HL-60/S4 treated with phorbol 12-myristate 13-acetate at 8.2 ng/mL for 4 days and 3 days (cell line): Measurements from ENCODE around the gene CDK18.

ENCODE experiments used
- in situ Hi-C: fragments of 300-500 bp; cut with MboI; formaldehyde crosslinking; loops from 2 replicates; pipeline ENCODE4 v1.15.0; 2022; ENCODE audit warnings: low sequenced_read_pairs

Gene CDK18

DNA sequence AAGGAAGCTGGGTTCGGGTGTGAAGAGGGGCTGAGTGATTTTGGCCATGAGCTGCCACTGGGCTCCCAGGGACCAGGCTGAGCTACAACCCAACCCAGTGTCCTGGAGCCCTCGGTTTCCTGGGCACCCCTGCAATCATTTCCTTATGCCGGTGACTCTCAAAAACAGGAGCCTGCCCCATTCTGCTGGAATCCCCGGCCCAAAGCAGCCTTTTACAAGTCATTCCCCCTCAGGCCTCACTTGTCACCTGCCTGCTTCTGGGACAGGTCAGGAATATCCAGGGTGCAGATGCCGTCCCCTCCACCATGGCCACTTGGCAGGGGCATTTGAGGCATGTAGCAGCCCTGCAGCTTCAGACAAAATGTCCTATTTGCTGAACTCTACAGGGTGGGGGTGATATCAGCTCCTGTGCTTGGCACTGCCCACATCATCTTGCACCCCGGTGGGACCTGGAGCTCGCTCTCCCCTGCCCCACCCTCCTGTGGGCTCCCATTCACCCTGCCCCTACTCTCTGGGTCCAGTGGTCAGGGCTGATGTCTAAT, 30.0 kb downstream of the CDK18 start:
- in situ Hi-C loops = no loop called here

DNA sequence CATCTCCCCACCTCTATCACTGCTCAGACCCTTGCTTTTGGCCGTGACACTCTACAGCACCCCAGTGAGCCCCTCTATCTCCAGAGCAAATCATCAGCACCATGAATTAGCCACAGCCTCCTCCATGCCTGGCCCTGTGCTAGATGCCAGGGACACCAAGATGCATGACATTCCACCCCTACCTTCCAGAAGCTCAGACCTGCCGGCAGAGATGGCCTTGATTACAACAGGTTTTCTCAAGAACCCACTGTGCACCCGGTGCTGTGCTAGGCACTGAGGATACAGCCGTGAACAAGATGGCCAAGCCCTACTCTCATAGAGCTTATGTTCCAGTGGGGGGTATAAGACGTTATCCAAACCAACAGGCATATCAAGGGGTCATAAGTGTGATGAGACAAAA, 30.6 kb downstream of the CDK18 start:
- in situ Hi-C loops = no loop called here

DNA sequence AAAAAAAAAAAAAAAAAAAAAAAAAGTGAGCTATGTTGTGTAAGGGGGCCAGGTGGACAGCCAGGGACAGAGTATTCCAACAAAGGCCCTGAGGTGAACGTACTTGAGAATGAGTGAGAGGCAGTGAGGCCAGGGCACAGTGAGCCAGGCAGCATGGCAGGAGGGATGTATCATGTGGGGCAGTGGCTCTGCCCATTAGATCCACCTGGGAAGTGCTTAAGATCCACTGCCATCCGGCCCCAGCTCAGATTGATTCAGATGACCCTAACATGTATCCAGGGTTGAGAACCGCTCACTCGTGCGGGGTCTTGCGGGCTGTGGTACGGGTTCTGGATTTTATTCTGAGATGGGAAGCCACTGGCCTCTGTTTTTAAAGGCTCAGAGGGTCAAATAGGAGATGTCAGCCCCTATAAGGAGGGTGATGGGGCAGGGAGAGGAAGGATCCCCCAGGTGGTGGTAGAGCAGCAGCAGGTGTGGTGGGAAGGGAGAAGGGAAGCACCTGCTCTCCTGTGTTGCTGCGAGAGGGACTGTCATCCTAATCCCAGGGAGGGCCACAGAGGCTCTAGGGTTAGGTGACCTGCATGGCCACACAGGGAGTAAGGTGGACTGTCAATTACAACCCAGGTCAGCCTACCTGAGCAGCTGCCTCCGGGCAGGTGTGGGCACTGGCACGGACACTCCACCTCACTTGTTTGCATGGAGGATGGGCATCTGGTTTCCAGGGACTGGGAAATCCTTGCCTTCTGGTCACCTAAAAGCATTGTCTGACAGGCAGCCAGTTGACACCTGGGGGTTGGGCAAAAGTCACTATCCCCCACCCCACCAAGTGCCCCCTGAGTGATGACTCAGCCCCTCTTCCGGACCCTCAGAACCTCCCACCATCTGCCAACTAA, 31.6 kb downstream of the CDK18 start:
- in situ Hi-C loops = no loop called here

DNA sequence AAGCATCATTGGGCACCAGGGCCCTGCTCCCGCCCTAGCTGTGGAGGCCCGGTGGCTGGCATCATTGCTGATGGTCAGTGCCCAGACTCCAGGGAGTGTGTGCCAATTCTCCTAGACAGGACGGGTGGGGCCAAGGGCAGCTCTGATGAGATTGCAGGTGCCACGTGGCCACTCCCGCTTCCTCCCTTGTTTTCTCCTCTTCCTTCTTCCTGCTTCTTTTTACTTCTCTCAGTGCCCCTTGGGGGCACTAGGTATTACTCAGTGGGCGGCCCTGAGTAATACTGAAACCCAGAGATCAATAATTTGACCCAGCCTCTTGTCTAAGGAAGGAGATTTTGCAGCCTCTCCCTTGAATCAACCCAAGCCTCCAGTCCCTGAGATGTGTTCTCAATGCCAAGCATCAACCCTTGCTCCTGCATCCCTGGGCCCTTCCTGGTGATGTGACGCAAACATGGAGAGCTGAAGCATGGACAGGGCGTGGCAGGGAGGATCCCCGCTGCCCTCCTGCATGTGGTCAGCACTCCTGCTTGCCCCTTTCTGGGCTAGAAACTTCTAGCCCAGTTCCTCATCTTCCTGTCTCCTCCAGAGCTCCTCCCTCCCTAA, 32.4 kb downstream of the CDK18 start:
- in situ Hi-C loops = no loop called here

DNA sequence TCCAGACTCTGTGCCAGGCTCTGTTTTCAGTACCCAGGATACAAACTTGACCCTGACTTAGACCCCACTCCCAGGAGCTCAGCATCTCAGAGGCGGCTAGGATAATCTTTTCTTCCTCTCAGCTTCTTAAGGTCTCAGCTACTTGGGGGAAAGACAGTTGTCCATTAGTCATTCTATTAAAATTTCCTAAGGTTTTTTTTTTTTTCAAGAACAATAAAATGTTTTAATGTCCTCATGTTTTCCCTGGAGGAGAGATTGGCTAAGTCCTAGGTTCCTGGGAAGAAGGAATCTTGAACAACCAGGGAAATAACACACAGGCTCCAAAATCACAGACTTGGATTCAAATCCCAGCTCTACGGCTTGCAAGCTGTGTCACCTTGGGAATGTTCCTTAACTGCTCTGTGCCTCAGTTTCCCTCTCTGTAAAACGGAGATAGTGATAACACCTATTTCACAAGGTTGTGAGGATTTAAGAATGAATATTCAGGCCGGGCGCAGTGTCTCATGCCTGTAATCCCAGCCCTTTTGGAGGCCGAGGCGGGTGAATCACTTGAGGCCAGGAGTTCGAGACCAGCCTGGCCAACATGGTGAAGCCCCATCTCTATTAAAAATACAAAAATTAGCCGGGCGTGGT, 33.0 kb downstream of the CDK18 start:
- in situ Hi-C loops = no loop called here

DNA sequence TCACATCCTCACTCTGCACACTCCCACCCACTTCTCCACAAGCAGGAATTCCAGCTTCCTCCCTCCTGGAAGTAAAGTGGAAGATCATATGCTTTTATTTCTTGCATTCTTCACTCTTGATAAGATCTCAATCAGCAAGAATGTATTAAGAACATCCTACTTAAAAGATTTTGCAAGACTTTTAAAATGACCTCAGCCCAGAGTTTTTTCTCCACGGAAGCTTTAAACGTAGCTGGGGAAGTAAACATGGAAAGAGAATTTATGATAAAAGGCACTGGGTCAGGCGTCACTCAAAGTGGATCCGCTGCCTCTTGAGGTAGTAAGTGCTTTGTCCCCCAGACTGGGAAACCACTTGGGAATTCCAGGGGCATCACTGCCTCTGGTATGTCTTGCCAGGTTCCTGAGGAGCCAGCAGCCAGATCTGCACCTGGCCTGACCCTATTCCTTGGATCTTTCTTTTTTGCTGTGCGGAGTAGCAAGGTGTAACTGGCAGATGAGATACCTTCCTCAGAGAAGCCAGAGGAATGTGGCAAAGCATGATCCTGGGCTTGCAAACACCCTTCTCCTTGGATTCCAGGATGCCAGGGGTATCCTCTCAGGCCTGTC, 33.9 kb downstream of the CDK18 start:
- in situ Hi-C loops = no loop called here

DNA sequence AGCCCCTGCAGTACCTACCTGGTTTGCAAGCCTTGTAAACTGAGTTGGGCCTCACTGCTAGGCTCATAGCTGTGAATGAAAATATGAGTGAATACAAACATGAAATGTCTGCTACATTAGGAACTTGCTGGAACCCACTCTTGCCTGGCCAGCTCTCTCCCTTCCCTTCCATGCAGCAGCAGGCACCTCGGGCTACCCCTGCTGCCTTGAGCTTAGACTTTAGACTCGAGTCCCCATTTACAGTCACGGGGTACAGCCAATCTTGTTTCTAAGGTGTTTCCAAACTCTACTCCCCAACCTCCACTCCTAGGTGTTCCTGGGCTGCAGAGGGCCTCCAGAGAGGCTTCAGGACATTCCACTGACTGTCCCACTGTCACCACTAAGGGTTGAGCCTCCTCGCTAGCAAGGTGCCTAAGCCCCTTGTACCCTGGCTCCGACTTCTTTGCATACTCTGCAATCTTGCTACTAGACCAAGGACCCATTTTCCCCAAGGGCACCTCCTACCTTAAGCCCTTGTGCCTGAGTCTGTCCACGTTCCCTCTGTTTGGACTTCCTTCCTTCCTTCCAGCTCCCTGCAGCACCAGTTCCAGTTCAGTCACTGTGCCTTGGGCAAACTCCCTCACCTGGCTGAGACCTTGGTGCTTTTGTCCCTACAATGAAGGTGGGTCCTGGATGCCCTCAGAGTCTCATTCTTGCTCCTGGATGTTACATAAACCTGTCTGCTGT, 36.9 kb downstream of the CDK18 start:
- in situ Hi-C loops = no loop called here

DNA sequence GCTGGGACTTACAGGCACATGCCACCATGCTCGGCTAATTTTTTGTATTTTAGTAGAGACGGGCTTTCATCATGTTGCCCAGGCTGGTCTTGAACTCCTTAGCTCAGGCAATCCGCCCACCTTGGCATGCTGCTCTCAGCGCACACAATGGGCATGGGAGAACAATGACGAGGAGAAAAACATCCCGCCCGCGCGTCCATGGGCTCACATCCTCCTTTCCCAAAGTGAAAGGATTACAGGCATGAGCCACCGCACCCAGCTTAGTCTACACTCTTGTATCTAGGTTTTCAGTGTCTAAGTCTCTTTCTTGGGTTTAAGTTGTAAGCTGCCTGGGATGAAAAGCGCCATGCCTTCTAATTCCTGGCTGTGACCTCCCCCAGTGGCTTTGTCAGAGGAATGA, 37.9 kb downstream of the CDK18 start:
- in situ Hi-C loops = no loop called here

DNA sequence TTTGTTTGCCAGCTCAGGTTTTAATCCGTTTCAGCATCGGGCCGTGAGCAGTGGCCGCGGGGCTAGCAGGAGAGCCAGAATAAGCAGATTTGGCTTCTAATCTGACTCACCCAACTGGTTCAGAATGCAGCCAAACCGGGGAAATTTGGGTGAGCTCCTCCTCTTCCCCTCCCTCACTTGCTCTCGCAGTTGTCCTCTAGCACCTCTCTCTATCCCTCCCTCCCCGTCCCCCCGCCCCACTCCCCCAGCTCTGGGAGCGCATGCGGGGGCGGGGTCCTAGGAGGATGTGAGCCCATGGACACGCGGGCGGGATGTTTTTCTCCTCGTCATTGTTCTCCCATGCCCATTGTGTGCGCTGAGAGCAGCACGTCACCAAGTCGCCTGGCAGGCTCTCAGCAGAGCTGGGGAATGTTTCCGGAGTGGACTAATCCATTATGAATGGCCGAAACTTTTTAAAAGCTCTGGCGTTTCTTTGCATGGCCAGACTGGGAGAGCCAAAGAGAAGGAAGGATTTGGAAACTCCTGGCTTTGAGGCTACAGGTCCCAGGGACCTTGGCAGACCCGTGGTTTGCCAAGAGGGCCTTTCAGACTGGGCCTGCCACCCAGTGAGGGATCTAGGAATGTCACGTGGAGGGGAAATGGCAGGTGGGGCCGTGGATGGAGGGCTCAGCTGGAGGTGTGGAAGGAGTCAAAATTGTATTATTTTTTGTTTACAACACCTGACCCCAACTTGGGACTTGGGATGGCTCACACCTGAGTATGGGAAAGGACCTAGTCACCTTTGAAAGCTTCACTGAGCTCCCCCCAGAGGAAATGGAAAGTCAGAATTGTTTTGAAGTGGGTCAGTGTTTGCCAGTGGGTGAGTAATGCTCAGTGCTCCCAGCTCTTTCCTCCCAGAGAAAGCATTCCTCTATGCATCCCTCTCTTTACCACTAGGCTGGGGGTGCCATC, 39.2 kb downstream of the CDK18 start:
- in situ Hi-C loops = no loop called here

DNA sequence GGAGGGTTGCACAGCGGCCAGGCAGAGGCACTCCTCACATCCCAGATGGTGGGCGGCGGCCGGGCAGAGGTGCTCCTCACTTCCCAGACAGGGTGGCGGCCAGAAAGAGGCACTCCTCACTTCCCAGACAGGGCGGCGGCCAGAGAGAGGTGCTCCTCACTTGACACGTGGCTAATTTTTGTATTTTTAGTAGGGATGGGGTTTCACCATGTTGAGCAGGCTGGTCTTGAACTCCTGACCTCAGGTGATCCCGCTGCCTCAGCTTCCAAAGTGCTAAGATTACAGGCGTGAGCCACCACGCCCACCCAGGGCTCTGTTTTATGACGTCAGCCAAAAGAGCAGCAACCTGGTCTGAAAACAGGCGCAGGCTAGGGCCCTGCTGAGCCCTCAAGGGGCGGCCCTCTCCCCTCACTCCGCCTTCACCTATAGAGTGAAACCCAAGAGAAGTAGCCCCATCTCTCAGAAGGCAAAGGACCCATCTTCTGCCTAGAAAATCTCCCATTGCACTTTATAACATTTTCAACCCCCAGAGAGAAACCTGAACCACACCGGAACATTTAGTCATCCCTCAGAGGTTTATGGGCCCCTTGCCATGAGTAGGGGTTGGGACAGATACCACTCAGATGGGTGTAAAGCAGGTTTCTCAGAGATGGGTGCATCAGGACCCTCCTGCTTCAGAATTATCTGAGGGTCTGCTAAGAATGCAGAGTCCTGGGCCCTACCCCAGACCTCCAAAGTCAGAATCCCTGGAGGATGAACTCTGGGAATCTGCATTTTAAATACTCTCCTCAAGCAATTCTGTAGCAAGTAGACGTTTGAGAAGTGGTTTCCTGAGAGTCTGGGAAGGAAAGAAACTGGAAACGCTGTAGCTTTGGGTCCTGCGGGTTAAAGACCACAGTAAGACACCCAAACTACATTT, 40.8 kb downstream of the CDK18 start:
- in situ Hi-C loops = no loop called here

DNA sequence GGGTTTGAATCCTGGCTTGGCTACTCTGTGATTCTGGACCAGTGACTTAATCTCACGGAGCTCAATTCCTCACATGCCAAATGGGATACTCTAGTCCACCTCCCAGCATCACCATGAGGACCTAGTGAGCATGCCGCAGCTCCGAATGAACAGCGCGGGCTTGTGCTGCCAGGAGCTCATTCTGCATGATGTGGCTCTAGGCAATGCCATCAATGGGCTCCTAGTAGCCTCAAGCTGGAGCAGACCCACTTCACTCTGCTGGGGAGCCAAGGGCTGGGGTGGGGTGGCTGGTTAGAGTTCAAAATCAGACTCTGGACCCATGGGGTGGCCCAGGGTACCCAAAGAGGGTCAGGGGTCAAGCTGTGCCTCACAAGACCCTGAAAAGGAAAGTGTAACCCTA, 41.5 kb downstream of the CDK18 start:
- in situ Hi-C loops = no loop called here

DNA sequence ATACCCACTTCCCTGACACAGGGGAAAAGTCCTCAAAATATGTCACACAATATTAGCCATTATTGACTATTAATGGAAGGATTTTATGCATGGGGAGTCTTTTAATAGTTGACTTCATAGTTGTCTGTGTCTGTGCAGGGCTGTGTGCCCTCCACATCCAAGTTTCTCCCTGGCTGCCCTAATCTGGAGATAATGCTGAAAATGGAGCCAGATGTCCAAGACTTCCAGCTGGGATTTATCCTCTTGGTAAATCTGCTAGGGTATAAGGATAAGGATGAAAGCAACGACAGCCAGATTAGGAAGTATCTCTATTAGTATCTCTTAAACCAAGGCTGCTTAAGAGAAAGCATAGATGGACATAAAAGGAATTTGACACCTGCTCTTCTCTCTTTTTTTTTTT, 42.1 kb downstream of the CDK18 start:
- in situ Hi-C loops = no loop called here

DNA sequence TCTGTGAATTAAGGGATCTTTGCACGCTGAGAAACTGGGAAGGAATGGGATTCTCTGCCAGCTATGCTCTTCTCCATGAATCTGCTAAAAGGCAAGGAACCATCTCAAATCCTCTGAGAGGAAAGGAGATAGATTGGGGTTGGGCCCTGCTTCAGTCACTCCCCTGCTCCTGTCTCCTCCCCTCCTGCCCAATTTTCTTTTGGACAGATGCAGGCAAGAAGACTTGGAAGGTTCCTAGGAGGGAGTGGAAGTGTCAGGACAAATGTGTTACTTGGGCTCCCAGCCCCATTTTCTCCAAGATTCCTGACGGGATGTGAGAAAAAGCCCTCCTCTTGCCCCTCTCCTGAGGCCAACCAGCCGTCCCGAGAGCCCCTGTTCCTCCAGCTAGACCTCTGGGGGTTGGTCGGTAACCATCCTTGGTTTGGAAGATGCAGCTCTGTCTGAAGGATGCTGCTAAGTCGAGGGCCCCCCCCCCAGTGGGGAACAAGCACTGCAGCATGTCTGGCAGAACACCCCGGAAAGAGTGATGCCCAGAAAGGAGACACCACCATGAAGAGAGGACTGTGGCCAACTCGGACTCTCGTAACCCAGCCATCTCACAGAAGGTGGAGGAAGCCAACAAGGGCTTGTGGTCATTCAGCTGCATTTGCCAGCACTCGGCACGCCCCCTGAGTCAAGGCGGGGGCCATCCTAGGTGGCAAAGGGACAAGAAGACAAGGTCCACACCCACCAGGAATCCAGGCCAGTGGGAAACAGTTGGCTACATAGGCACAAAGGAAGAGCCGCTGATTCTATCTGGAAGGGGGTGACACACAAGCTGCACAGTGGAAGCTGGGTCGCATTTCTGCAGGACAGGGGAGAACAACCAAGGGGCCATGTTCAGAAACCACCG, 43.7 kb downstream of the CDK18 start:
- in situ Hi-C loops = no loop called here

DNA sequence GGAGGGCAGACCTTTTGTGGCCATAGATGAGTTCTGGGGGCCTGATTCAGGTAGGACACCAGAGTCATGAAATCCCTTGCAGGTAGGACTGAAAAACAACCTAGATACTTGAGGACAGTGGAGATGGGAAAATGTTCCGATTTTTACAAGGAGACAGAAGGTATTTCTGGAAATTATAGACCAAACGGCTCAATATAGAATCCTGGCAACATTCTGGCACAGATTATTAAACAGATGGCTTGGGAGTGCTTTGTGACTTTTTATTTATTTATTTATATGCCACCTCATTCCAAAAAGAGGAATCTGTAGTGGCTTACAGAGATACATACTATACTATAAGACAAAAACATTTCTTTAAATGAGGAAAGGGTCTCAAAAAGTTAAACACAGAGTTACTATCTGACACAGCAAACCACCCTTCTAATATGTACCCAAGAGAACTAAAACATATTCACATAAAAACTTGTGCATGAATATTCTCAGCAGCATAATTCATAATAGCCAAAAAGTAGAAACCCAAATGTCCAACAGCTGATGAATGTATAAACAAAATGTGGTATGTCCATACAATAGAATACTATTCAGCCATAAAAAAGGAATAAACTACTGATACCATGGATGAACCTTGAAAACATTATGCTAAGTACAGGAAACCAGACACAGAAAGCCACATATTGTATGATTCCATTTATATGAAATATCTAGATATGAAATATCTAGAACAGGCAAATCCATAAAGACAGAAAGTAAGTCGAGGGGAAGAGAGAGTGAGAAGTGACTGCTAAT, 49.8 kb downstream of the CDK18 start:
- in situ Hi-C loops = no loop called here

DNA sequence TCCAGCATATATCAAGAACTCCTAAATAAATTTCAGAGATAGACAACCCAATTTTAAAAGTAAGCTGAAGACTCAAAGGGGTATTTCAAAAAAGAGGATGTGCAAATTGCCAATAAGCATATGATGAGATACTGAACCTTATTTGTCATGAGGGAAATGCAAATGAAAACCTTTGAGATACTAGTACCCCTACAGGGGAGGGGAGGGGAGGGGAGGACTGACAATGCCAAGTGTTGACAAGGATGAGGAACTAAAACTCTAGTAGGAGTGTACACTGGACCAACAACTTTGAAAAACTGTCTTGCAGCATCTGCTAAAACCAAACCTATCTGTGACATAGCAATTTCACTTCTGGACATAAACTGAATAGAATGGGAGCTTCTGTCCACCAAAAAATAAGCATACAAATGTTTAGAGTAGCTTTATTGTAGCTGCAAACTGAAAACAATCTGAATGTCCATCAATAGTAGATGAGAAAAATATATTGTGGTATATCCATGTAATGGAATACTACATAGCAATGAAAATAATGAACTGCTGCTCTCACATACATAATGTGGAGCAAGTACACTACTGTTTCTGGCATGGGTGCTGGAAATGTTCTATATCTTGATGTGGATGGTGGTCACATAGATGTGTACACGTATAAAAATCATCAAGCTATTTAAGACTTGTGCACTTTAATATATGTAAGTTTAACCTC, 57.2 kb downstream of the CDK18 start:
- in situ Hi-C loops = no loop called here

DNA sequence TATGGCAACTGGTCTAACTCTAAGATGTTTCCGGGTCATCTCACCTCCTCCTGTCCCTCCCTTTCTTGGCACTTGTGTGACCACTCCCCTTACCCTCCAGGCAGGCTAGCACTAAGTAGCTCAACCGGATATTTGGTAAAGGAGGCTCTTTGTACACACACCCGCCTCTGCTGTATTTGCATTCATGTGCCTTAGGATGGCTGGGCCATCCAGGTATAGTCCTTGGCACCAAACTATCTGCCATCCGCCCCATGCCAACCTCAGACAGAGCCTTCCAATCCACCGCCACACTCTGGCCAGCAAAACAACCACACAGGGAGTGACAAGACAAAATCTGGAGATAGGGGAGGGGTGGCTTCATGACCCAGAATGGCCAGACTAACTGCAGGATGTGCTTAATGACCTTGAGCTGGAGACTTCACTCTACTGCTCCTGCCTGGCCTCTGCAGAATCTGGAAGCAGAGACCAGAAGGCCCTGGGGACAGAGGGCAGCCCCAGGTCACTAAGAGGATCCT, 59.5 kb downstream of the CDK18 start:
- in situ Hi-C loops = no loop called here
